GM21381 (cell line): ENCODE measurements around the gene BAD.

Source experiments
- ATAC-seq: cut with Tn5 transposase; IDR thresholded peaks from one replicate; pipeline ENCODE4 v1.9.1; 2021; ENCODE audit warnings: mild to moderate bottlenecking, moderate library complexity; ENCODE audit not compliant: unreplicated experiment

Gene BAD

DNA sequence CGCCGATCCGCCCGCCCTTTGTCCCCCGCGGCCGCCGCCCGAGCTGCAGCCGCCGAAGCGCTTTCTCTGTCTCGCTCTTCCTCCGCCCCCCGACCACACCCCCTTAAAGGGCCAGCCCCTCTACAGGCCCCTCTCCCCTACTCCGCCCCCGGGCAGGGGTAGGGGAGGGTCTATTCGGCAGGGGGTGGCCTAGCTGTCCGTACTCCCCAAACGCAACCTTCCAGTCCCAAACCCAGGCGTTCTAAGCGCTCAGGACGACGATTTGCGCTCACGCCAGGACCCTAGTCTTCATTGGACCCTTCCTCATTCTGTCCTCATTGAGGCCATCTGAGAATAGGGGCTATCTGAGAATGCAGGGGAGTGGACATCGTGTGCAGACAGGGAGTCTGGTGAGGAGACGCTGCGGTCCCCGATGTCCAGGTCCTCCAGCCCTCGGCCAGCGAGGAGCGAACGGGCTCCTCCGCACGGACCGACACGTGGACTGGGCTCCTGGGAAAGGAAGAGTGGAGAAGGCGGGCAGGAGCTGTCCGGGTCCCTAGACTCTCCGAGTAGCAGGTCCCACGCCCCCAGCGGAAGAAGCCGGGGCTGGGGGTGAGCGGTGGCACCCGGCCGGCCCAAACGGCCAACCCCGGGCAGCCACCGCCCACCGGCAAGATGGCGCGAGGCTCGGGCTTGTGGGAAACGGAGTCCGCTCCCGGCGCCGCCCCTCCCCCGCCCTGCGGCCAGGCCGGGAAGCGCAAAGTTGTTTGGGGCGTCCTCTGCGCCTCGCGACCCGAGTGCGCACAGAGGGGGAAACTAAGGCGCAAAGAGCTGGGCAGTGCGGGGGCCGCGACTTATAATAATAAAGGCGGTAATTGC, 37.4 kb downstream of the BAD start, which contains the start of gene PPP1R14B:
Gene PPP1R14B, minus strand, starts transcription at position 73 of the 858 bp plus-strand sequence. CDS start 270 bp downstream, outside the sequence.
- peak; percentile 41 for ATAC-seq

DNA sequence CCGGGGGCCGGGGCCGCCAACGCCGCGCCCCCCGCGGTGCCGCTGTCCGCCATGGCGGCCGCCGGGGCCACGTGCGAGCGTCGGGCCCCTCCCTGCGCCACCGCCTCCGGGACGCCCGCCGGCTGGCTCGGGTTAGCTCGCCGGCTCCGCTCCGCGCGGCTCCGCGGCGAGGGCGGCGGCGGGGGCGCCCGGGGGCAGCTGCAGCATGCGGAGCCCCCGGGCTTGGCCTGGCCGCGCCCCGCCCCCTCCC, 37.9 kb downstream of the BAD start:
- ATAC-seq: peak; percentile 5

DNA sequence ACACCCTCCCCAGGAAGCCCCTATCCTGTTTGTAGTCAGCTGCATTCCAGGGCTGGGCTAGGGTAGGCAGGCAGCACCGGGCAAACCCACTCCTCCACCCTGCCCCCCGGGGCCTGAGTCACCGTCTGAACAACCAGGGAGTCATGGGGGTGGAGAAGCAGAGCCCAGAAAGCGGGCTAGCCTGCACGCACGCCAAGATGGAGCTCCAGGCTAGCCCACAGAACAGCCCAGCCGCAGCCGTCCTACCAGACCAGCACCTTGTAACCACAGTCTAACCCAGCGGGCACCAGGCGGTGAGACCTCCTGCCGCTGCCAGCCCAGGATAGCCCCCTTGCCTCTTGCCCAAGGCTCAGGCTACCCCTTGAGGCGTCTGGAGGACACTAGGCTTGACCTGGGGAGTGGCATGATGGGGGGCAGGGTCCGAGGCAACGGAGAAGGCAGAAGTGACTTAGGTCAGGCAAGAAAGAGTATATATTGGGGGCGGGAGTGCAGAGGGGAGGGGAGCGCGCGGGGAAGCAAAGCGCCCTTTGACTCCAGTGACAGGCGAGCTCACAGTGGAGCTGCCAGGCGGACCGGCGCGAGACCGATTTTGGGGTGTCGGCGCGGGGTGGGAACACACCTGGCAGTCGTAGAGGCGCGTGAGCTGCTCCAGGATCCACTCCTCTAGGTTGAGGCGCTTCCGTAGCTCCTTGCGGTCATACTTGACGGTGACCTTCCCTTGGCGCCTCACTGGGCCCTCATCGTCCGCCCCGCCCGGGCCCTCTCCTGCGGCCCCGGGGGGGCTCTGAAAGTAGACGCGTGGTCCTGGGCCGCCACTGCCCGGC, 38.5 kb downstream of the BAD start:
- ATAC-seq: no peak

GRCh38 chr11:64245401-64245796, 39.1 kb downstream of the BAD start:
- ATAC-seq: no peak

GRCh38 chr11:64244966-64245365, 39.5 kb downstream of the BAD start:
- no peak for ATAC-seq

DNA sequence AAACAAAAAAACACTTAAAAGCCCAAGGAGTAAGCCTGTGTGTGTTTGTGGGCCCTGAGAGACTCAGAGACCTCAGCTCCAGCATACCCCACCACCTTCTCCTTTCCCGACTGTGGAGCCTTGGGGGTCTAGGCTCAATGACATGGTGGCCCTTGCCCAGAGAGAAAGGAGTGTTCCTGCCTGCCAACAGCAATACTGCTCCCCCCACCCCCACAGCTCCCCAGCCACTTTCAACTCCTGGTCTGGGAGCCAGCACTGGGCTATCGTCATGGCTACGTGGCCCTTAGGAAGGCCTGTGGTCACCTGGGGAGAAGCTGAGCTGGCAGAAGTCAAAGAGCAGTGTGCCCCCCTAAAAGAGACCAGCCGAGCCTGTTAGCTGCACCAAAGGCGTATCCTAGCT, 40.4 kb downstream of the BAD start:
- no peak for ATAC-seq

DNA sequence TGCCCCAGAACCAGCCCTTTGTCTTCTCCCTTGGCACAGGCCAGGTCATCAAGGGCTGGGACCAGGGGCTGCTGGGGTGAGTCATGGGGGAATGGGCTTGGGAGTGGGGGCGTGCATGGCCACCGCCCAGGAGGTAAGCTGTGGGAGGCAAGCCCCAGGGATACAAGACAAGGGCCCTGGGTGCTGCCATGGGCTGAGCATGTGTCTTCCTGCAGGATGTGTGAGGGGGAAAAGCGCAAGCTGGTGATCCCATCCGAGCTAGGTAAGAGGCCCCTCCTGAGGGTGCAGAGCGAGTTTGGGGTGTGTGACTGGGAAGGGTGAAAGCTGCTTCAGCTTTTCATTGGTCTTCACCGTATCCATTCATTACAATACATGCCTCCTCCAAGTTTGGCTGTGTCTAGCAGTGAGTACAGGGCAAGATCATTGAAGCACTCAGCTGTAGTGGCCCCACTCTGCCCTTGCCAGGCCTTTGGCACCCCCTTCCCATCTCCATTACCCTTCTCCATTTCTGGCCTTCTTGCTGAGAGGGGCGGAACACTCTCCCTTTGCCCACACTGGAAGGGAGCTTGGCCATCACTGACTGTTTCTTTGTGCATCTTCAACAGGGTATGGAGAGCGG, 41.1 kb downstream of the BAD start:
- no peak for ATAC-seq

DNA sequence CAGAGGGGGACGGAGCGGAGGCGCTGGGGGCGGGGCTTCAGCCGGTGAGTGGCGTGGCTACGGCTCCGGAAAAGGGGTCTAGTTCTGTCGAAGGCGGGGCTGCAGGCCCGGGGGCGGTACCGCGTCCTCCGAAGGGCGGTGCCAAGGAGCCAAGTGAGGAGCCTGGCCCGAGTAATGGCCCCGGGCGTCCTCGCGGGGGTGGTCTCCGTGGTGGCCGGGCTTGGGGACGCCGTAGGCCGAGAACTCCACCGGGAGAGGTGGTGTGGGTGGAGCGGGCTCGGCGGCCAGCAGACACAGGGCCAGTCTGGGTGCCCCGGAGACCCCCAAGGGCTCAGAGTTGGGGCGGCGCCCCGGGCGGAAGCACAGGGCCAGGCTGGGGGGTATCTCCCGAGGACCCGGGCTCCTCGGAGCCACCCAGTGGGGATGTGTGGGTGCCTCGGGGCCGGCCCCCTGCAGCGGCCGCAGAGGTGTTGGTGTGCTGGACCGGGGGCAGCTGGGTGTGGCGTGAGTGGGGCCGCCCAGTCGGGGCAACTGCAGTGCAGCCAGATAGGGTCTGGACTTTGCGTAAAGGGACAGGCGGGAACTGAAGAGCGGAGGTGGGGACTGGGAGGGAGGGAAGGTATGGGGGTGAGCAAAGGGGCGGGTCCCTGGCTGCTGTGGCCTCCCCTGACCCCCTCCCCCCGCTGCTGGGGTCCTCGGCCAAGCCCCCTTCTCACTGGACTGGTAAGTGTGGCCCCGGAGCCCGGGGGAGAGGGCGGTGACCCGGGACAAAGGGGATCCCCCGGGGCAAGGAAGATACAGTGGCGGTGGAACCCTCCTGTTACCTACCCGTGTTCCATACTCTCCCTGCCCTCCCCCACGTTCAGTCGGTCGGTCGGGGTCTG, 42.7 kb downstream of the BAD start:
- ATAC-seq: peak; percentile 5

DNA sequence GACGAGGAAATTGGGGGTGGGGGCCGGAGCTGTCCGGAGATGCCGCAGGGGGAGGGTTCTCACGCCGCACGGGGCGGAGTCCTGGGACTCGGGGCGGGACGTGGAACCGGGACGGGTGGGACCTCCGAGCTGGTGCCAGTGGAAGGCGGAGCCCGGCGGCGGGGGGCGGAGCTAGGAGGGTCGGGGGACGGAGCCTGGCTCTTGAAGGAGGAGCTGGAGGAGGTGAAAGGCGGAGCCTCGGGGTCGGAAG, 43.3 kb downstream of the BAD start:
- ATAC-seq: peak; percentile 57

DNA sequence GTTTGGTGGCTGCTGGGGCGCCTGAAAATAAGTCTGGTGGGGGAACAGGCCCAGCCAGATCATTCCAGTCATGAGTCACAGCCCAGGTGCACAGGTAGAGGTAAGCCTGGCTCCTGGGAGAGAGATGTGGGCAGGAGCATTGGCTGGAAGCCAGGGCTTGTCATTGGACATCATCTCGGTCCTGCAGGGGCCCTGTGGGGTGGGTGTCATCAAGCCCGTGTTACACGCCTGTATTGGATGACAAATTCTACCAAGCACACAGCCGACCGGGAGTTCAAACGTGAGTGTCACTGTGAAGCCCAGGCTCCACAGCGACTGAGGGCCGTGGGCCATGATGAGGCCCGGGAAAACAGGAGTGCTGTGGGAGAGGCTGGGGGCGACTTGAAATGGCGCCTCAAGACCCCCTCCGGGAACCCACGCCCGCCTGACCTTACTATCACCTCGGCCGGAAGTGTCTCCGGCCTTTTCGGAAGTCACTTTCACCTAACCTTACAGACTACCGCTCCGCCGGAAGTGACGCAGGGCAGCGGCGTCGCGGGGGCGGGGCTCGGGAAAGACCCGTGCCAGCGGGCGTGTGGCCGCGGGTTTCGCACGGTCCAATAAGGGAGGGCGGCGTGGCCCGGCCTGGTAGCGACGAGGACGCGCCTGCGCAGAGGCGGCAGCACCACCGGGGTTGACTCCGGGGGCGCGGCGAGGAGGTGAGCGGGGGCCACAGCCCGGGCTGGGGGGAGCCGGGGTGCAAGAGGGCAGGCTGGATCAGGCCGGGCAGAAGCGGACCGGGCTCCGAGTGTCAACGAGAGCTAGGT, 43.8 kb downstream of the BAD start, which contains the start of gene FKBP2:
Gene FKBP2, plus strand, starts transcription at position 661 of the 806 bp plus-strand sequence. CDS start 1,293 bp downstream, outside the sequence.
- ATAC-seq: peak; percentile 44

GRCh38 chr11:64239662-64240434, 44.6 kb downstream of the BAD start:
- ATAC-seq: peak; percentile 3

GRCh38 chr11:64238999-64239398, 45.5 kb downstream of the BAD start:
- no peak for ATAC-seq

DNA sequence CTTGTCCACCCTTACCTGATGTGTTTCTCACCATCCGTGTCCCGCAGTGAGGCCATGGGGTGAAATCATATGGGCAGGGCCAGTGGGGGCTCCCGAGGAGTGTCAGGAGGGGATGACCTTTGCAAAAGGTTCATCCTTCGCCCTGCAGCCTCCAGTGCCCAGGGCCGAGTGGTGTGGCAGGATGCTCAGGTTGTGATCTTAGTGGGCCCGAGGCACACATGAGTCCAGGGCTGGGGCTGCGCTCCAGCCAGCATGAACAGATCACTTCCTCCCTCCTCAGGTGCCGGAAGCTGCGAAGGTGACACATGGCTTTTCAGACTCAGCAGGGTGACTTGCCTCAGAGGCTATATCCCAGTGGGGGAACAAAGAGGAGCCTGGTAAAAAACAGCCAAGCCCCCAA, 46.4 kb downstream of the BAD start:
- no peak for ATAC-seq

- no peak for ATAC-seq
These were observed 46.9 kb downstream of the BAD start for GRCh38 chr11:64237484-64237951.

- no peak for ATAC-seq
These were observed 48.9 kb downstream of the BAD start for GRCh38 chr11:64235437-64236161.

DNA sequence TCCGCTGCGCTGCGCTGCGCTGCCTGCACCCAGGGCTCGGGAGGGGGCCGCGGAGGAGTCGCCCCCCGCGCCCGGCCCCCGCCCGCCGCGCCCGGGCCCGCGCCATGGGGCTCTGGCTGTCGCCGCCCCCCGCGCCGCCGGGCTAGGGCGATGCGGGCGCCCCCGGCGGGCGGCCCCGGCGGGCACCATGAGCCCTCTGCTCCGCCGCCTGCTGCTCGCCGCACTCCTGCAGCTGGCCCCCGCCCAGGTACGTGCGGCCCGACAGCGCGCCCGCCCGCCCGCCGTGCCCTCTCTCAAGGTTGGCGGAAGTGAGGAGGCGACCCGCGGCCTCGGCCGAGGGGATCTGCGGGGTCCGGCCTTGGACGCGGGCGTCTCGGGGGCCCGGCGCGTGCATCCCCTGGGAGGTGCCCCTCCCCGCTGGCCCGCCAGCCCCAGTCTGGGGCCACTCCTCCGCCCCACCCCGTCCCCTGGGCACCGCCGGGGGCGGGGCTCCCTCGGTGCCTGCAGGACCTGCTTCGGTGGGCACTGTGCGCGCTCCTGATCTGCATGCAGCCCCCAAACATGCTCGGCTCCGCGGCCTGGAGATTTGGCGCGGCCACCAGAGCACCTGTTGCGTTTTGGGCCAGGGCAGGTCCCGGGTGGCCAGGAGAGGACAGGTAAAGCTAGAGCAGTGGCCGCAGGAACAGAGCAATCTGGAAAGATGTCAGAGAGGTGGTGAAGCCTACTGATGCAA, 49.7 kb downstream of the BAD start:
- peak; percentile 20 for ATAC-seq

DNA sequence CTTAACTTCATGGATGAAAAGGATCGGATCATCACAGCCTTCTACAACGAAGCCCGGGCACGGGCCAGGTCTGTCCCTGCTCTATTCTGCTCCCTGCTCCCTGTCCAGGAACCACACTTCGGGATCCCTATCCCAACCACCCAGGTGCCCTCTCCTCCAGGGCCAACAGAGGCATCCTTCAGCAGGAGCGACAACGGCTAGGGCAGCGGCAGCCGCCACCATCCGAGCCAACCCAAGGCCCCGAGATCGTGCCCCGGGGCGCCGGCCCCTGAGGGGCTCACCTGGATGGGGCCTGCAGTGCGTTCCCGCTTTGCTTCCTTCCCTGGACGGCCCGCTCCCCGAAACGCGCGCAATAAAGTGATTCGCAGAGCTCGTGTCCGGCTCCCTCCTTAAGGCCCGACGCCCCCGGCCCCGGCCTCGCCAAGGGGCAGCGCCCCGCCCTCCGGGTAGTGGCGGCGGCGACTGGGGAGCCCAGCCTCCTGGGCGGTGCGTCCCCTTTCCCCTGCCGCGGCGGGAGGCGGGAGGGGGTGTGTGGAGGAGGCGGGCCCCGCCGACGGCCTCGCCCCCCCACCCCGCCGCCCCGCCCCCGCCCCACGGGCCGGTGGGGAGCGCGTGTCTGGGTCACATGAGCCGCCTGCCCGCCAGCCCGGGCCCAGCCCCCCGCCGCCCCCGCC, 50.4 kb downstream of the BAD start, which contains the start of gene VEGFB:
Gene VEGFB, plus strand, starts transcription at position 672 of the 674 bp plus-strand sequence. CDS start 250 bp downstream, outside the sequence.
- peak; percentile 41 for ATAC-seq
